GM18858 (cell line): ENCODE measurements around the gene SLC17A9.
"Not testable (repeated sequence)": the region's sequence is repeated elsewhere in the genome, so short reads cannot be mapped to it uniquely, and the experiment has no call there.

Experiments used
- ATAC-seq: cut with Tn5 transposase; IDR thresholded peaks from one replicate; pipeline ENCODE4 v1.9.1; 2021; ENCODE audit not compliant: unreplicated experiment

SLC17A9 gene

GRCh38 chr20:62920039-62920645 is 32.4 kb upstream of the SLC17A9 start:
- no peak for ATAC-seq

- no peak for ATAC-seq
Observed at GRCh38 chr20:62921119-62921687, 31.3 kb upstream of the SLC17A9 start.

GRCh38 chr20:62922451-62922921 is 30.0 kb upstream of the SLC17A9 start:
- no peak for ATAC-seq

GRCh38 chr20:62923059-62923668 is 29.3 kb upstream of the SLC17A9 start:
- not testable (repeated sequence) for ATAC-seq

- ATAC-seq: no peak
Observed at GRCh38 chr20:62923669-62924441, 28.7 kb upstream of the SLC17A9 start.

- ATAC-seq: no peak
Observed at GRCh38 chr20:62924442-62925075, 27.9 kb upstream of the SLC17A9 start.

- no peak for ATAC-seq
Observed at GRCh38 chr20:62925076-62925419, 27.5 kb upstream of the SLC17A9 start.

GRCh38 chr20:62925420-62926228 is 26.9 kb upstream of the SLC17A9 start:
- ATAC-seq: peak; percentile 1

GRCh38 chr20:62926229-62927127 is 26.0 kb upstream of the SLC17A9 start, which contains the start of gene DIDO1:
Gene DIDO1, minus strand, starts transcription at chr20:62926505.
- peak; percentile 60 for ATAC-seq

GRCh38 chr20:62927128-62927705 is 25.3 kb upstream of the SLC17A9 start:
- ATAC-seq: no peak

- no peak for ATAC-seq
Observed at GRCh38 chr20:62928246-62928939, 24.1 kb upstream of the SLC17A9 start.

GRCh38 chr20:62929051-62929538 is 23.4 kb upstream of the SLC17A9 start:
- no peak for ATAC-seq

GRCh38 chr20:62931464-62931863 is 21.0 kb upstream of the SLC17A9 start:
- ATAC-seq: no peak

- no peak for ATAC-seq
Observed at GRCh38 chr20:62933966-62934365, 18.5 kb upstream of the SLC17A9 start.

- ATAC-seq: no peak
Observed at GRCh38 chr20:62935204-62935967, 17.1 kb upstream of the SLC17A9 start.

GRCh38 chr20:62935968-62936585 is 16.4 kb upstream of the SLC17A9 start:
- no peak for ATAC-seq
